ENCODE results near the gene FARS2.

The FARS2 gene

GRCh38 chr6:5237805-5238204 is 23.5 kb upstream of the FARS2 start:
- no peak for FAIRE-seq
- no peak for DNase-seq (ENCODE audit: insufficient read length, low spot score)

GRCh38 chr6:5238336-5238735 is 23.0 kb upstream of the FARS2 start:
- DNase-seq (ENCODE audit: insufficient read length, low spot score) (no peak), FAIRE-seq (no peak)
- TF ChIP-seq POLR2A (IDR thresholded peaks at IDR 0.05; ENCODE audit: low read depth, low read length): no peak

More at GRCh38 chr6:5237805-5238204, 23.5 kb upstream of the FARS2 start:
- no peak for TF ChIP-seq POLR2A (IDR thresholded peaks at IDR 0.05; ENCODE audit: low read depth, low read length)

GRCh38 chr6:5241252-5241651 is 20.1 kb upstream of the FARS2 start:
- no peak for DNase-seq (ENCODE audit: insufficient read length, low spot score)
- no peak for TF ChIP-seq POLR2A (IDR thresholded peaks at IDR 0.05; ENCODE audit: low read depth, low read length)
- FAIRE-seq: no peak

GRCh38 chr6:5243069-5243468 is 18.2 kb upstream of the FARS2 start:
- FAIRE-seq (no peak), DNase-seq (ENCODE audit: insufficient read length, low spot score) (no peak)
- TF ChIP-seq POLR2A (IDR thresholded peaks at IDR 0.05; ENCODE audit: low read depth, low read length): no peak

GRCh38 chr6:5246141-5247097 is 14.9 kb upstream of the FARS2 start:
- DNase-seq (ENCODE audit: insufficient read length, low spot score) (no peak), FAIRE-seq (no peak)
- no peak for TF ChIP-seq POLR2A (IDR thresholded peaks at IDR 0.05; ENCODE audit: low read depth, low read length)

- no peak for TF ChIP-seq POLR2A (IDR thresholded peaks at IDR 0.05; ENCODE audit: low read depth, low read length)
- FAIRE-seq (no peak), DNase-seq (ENCODE audit: insufficient read length, low spot score) (no peak)
Observed at GRCh38 chr6:5247201-5247600, 14.1 kb upstream of the FARS2 start.

GRCh38 chr6:5248302-5249098 is 12.8 kb upstream of the FARS2 start:
- no peak for TF ChIP-seq POLR2A (IDR thresholded peaks at IDR 0.05; ENCODE audit: low read depth, low read length)
- FAIRE-seq (no peak), DNase-seq (ENCODE audit: insufficient read length, low spot score) (no peak)

GRCh38 chr6:5249451-5250122 is 11.7 kb upstream of the FARS2 start:
- peak; percentile 38 for FAIRE-seq
- no peak for DNase-seq (ENCODE audit: insufficient read length, low spot score)
- TF ChIP-seq POLR2A (IDR thresholded peaks at IDR 0.05; ENCODE audit: low read depth, low read length): no peak

GRCh38 chr6:5250451-5250850 is 10.9 kb upstream of the FARS2 start:
- no peak for FAIRE-seq
- DNase-seq (ENCODE audit: insufficient read length, low spot score): no peak
- no peak for TF ChIP-seq POLR2A (IDR thresholded peaks at IDR 0.05; ENCODE audit: low read depth, low read length)

- DNase-seq (ENCODE audit: insufficient read length, low spot score) (no peak), FAIRE-seq (no peak)
- no peak for TF ChIP-seq POLR2A (IDR thresholded peaks at IDR 0.05; ENCODE audit: low read depth, low read length)
Observed at GRCh38 chr6:5250911-5251310, 10.4 kb upstream of the FARS2 start.

GRCh38 chr6:5256952-5257351 is 4.4 kb upstream of the FARS2 start:
- DNase-seq (ENCODE audit: insufficient read length, low spot score) (no peak), FAIRE-seq (no peak)
- TF ChIP-seq POLR2A (IDR thresholded peaks at IDR 0.05; ENCODE audit: low read depth, low read length): no peak

- FAIRE-seq (no peak), DNase-seq (ENCODE audit: insufficient read length, low spot score) (no peak)
- no peak for TF ChIP-seq POLR2A (IDR thresholded peaks at IDR 0.05; ENCODE audit: low read depth, low read length)
Observed at GRCh38 chr6:5257400-5257799, 3.9 kb upstream of the FARS2 start.

GRCh38 chr6:5259428-5259827 is 1.9 kb upstream of the FARS2 start:
- TF ChIP-seq POLR2A (IDR thresholded peaks at IDR 0.05; ENCODE audit: low read depth, low read length): no peak

GRCh38 chr6:5260111-5260620 is 1.1 kb upstream of the FARS2 start:
- DNase-seq (ENCODE audit: insufficient read length, low spot score) (peak; percentile 62), FAIRE-seq (peak; percentile 41)

More at GRCh38 chr6:5259428-5259827, 1.9 kb upstream of the FARS2 start:
- DNase-seq (ENCODE audit: insufficient read length, low spot score) (no peak), FAIRE-seq (no peak)

More at GRCh38 chr6:5260111-5260620, 1.1 kb upstream of the FARS2 start:
- TF ChIP-seq POLR2A (IDR thresholded peaks at IDR 0.05; ENCODE audit: low read depth, low read length): no peak
